ENCODE measurements around the gene PIK3AP1.

DNA sequence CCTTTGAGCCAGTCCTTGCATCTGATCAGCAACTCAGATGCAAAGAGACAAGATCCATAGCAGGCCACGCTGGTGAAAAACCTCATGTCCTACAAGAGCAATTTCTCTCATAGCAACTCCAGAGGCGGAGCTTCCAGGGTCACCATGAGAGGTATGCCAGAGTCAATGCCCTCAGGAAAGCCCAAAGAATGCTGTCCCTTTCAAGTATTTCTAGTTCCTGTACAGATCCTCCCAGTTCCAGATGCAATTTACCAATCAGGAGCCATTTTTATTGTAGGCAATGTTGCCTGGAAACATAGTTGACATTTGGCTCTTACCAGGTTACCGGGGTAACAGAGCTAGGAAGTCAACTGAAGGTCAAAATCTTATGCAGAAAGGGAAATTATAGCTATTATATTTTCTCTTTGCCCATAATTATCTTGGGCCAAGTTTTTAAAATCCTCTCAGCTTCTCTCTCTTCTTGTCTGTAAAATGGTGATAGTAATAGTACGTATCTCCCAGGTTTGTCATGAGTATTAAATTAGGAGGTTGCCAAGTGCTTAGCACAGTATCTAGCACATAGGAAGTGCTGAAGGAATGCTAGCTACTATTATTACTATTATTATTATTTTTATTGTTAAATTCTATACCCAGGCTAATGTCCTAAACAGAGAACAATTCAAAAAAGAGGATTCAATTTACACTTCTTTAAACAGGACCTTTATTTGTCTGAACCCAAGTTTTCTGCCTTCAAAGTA is 87.2 kb downstream of the PIK3AP1 start:
- TF ChIP-seq, protein P1, sequence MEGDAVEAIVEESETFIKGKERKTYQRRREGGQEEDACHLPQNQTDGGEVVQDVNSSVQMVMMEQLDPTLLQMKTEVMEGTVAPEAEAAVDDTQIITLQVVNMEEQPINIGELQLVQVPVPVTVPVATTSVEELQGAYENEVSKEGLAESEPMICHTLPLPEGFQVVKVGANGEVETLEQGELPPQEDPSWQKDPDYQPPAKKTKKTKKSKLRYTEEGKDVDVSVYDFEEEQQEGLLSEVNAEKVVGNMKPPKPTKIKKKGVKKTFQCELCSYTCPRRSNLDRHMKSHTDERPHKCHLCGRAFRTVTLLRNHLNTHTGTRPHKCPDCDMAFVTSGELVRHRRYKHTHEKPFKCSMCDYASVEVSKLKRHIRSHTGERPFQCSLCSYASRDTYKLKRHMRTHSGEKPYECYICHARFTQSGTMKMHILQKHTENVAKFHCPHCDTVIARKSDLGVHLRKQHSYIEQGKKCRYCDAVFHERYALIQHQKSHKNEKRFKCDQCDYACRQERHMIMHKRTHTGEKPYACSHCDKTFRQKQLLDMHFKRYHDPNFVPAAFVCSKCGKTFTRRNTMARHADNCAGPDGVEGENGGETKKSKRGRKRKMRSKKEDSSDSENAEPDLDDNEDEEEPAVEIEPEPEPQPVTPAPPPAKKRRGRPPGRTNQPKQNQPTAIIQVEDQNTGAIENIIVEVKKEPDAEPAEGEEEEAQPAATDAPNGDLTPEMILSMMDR (IDR thresholded peaks at IDR 0.05; ENCODE audit: low read depth, low read length, missing input control): no peak
- TF ChIP-seq SP1 (IDR thresholded peaks at IDR 0.05): no peak
- TF ChIP-seq NR2F2 (IDR thresholded peaks at IDR 0.05): no peak
- TF ChIP-seq YY1 (IDR thresholded peaks at IDR 0.05): no peak
- TF ChIP-seq, protein P2, sequence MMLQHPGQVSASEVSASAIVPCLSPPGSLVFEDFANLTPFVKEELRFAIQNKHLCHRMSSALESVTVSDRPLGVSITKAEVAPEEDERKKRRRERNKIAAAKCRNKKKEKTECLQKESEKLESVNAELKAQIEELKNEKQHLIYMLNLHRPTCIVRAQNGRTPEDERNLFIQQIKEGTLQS (IDR thresholded peaks at IDR 0.05): no peak
- no peak for TF ChIP-seq RAD21 (IDR thresholded peaks at IDR 0.05)
- no peak for TF ChIP-seq EGR1 (IDR thresholded peaks at IDR 0.05; ENCODE audit: low read depth in 2 of 2)
- no peak for TF ChIP-seq TAF1 (conservative IDR thresholded peaks at IDR 0.05)
- TF ChIP-seq, protein P3, sequence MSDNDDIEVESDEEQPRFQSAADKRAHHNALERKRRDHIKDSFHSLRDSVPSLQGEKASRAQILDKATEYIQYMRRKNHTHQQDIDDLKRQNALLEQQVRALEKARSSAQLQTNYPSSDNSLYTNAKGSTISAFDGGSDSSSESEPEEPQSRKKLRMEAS (IDR thresholded peaks at IDR 0.05): no peak
- TF ChIP-seq RXRA (IDR thresholded peaks at IDR 0.05): no peak
